Caco-2 (cell line): Measurements from ENCODE around the gene CFAP92. TPM values are rescaled to one million over a fixed set of nuclear protein-coding genes. Genes with fewer than 3 reads are reported as not detected.

Experiments
- BruUV-seq: library from RNA; stranded (reverse); fragments of 400-500 nt; replicated peaks from 2 replicates; lab custom pipeline; 2021; lab: Mats Ljungman, UMichigan
- CTCF ChIA-PET: fragments of 300-600 bp; sonication (Branson Sonifier 250); formaldehyde crosslinking; loops from one replicate; lab custom pipeline; 2022; ENCODE audit warnings: antibody characterized with exemption; lab: Charles Lee
- POLR2A ChIA-PET: fragments of 300-600 bp; sonication (Branson Sonifier 250); formaldehyde crosslinking; loops from one replicate; lab custom pipeline; 2022; ENCODE audit warnings: antibody characterized with exemption; lab: Charles Lee
- DNase-seq, 2 experiments: peaks; one replicate each; pipeline versions ENCODE4 v3.0.0 to v3.0.0-alpha.2; 2020 to 2022
- H3K27me3 ChIP-seq: replicated peaks from 2 replicates; pipeline ENCODE4 v1.6.0; 2011; ENCODE audit warnings: low read length; ENCODE audit not compliant: control insufficient read depth, insufficient read depth
- H3K36me3 ChIP-seq: 2 replicates; pipeline ENCODE4 v1.5.1; 2011; ENCODE audit warnings: low read length; ENCODE audit not compliant: control insufficient read depth, insufficient read depth
- H3K4me1 ChIP-seq: fragments of 250-450 bp; sonication (Bioruptor Pico); 2 replicates; pipeline ENCODE4 v1.5.1; 2020; ENCODE audit warnings: mild to moderate bottlenecking
- H3K4me3 ChIP-seq: 2 replicates; pipeline ENCODE4 v1.5.1; 2011; ENCODE audit warnings: low read depth, mild to moderate bottlenecking, control low read depth, low read length
- H3K9me3 ChIP-seq: fragments of 250-450 bp; sonication (Bioruptor Pico); 2 replicates; pipeline ENCODE4 v1.5.1; 2020; ENCODE audit warnings: mild to moderate bottlenecking, moderate library complexity
- H3K27ac Mint-ChIP-seq: one replicate; pipeline ENCODE4 v1.8.0; 2022; ENCODE audit warnings: mixed read lengths; ENCODE audit not compliant: unreplicated experiment
- H3K27me3 Mint-ChIP-seq: one replicate; pipeline ENCODE4 v1.8.0; 2022; ENCODE audit warnings: mixed read lengths; ENCODE audit not compliant: insufficient read depth, unreplicated experiment
- H3K36me3 Mint-ChIP-seq: one replicate; pipeline ENCODE4 v1.8.0; 2022; ENCODE audit warnings: mild to moderate bottlenecking, mixed read lengths; ENCODE audit not compliant: insufficient read depth, unreplicated experiment
- H3K4me1 Mint-ChIP-seq: one replicate; pipeline ENCODE4 v1.8.0; 2022; ENCODE audit warnings: low read depth, mixed read lengths; ENCODE audit not compliant: unreplicated experiment
- H3K4me3 Mint-ChIP-seq: one replicate; pipeline ENCODE4 v1.8.0; 2022; ENCODE audit warnings: mild to moderate bottlenecking, moderate library complexity, mixed read lengths; ENCODE audit not compliant: unreplicated experiment
- H3K9me3 Mint-ChIP-seq: one replicate; pipeline ENCODE4 v1.8.0; 2022; ENCODE audit warnings: mixed read lengths; ENCODE audit not compliant: unreplicated experiment
- CTCF ChIP-seq, 2 experiments: fragments of 200-600 bp in 1 of 2; IDR thresholded peaks; 1 replicate in 1 of 2; 2 replicates in 1 of 2; pipeline versions ENCODE4 v1.5.1 to v1.8.0; 2011 to 2022; ENCODE audit warnings: antibody characterized with exemption in 1 of 2, control low read depth in 1 of 2, inconsistent platforms in 1 of 2, low read depth in 1 of 2, low read length in 1 of 2, mild to moderate bottlenecking in 1 of 2, moderate library complexity in 1 of 2; ENCODE audit not compliant: insufficient read depth in 1 of 2, severe bottlenecking in 1 of 2, unreplicated experiment in 1 of 2
- intact Hi-C: fragments of 100-400 bp; cut with micrococcal nuclease; formaldehyde crosslinking; loops from one replicate; pipeline ENCODE4 v1.10.0; 2022; ENCODE audit not compliant: unreplicated experiment
- total RNA-seq: library from RNA; stranded (reverse); gene quantifications from 2 replicates; pipeline ENCODE4 v1.2.3, GENCODE V29; 2022

Gene CFAP92
- total RNA-seq, 1 experiment from 2014 or later, result 5.9 TPM

DNA sequence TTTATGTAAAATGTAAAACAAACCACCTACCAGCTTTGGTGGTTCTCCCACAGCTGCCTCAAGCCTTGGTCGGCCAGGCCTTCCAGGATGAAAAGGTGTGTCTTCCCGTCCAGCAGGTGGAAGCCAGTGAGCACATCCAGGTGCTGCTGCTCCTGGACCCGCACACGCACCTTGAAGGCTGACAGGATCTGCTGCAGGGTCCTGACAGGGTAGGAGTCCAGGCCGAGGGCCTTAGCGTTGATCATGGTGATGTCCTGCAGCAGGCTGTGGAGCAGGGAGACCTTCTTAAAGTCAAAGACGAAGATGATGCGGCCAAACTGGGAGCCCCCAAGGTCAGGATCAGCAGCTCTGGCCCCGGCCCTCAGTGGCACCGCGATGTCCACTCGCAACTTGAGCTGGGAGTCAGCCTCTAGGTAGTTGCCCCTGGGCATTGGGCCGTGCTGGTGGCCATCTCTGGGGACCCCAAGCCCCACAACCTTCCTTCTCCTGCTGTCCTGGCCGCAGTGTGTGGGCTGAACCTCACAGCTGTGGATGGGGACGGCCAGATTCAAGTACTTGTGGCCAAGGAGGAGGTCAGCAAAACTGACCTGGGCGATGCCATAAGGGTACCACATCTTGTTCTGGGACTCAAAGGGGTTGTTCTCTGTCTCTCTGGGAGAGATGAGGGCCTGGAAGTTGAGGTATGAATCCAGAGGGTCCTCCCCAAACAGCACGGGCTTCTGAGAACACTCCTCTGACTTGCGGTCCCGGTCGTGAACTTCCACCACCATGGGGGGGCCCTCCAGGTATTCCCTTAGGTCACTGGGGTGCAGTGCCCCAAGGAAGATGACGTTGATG is 48.6 kb downstream of the CFAP92 start:
- Histone ChIP-seq H3K4me1 (no peaks in the 10 kb centered on the region), H3K27me3 (no peaks in the 10 kb centered on the region), H3K9me3 (no peaks in the 10 kb centered on the region), H3K36me3 (no peaks in the 10 kb centered on the region), H3K4me3 (no peak overlapping the region)
- Mint-ChIP-seq H3K9me3 (no peaks in the 10 kb centered on the region), H3K27me3 (no peaks in the 10 kb centered on the region), H3K36me3 (no peaks in the 10 kb centered on the region), H3K4me3 (no peak overlapping the region), H3K4me1 (no peaks in the 10 kb centered on the region), H3K27ac (no peak overlapping the region)
- DNase-seq, result no peak
- intact Hi-C loops, result no loop called here
- BruUV-seq, result no TSS peak
- ChIA-PET CTCF (no interaction called here), POLR2A (interaction anchor here (0.5 kb wide), 1 partner anchor 25 kb away, joined by 3 read pairs; no protein-coding TSS in a partner anchor)
- no peak for TF ChIP-seq CTCF (IDR thresholded peaks at IDR 0.05; ENCODE audit: insufficient read depth in 1 of 2, low read depth in 1 of 2, low read length in 1 of 2, severe bottlenecking in 1 of 2, unreplicated experiment in 1 of 2)

DNA sequence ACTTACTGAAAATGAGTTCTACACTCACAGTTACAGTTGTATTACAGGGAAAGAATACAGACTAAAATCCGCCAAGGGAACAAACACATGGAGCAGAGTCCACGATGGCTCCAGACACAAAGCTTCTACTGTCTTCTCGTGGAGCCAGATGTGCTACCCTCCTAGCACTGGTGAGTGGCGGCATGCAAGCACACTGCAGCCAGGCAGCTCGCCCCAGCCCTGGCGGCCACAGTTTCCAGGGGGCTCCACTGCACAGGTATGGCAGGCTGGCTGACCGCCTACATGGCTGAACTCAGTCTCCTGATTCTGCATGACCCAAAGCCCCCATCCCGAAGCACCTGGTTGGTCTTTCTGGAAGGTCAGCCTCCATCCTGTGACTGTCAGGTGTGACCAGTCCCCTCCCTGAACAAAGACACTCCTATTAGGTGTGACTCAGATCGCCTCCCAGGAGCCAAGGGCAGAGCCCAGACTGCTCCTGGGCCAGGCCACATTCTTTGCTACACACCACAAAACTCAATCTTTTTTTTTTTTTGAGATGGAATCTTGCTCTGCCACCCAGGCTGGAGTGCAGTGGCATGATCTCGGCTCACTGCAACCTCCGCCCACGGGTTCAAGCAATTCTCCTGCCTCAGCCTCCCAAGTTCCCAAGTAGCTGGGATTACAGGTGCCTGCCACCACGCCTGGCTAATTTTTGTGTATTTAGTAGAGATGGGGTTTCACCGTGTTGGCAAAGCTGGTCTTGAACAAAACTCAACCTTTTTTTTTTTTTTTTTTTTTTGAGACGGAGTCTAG is 51.5 kb downstream of the CFAP92 start:
- Mint-ChIP-seq H3K9me3 (no peaks in the 10 kb centered on the region), H3K27ac (no peak overlapping the region), H3K27me3 (no peaks in the 10 kb centered on the region), H3K4me3 (no peak overlapping the region), H3K4me1 (no peaks in the 10 kb centered on the region), H3K36me3 (no peaks in the 10 kb centered on the region)
- Histone ChIP-seq H3K4me1 (no peaks in the 10 kb centered on the region), H3K9me3 (no peaks in the 10 kb centered on the region), H3K27me3 (no peaks in the 10 kb centered on the region), H3K4me3 (no peak overlapping the region), H3K36me3 (no peaks in the 10 kb centered on the region)
- no peak for TF ChIP-seq CTCF (IDR thresholded peaks at IDR 0.05; ENCODE audit: insufficient read depth in 1 of 2, low read depth in 1 of 2, low read length in 1 of 2, severe bottlenecking in 1 of 2, unreplicated experiment in 1 of 2)
- ChIA-PET POLR2A (interaction anchor here (0.6 kb wide), 1 partner anchor 793 kb away, joined by 4 read pairs; no protein-coding TSS in a partner anchor), CTCF (interaction anchor here (0.6 kb wide), 1 partner anchor 188 kb away, joined by 5 read pairs; no protein-coding TSS in a partner anchor)
- intact Hi-C loops, result no loop called here
- no peak for DNase-seq
- no TSS peak for BruUV-seq

DNA sequence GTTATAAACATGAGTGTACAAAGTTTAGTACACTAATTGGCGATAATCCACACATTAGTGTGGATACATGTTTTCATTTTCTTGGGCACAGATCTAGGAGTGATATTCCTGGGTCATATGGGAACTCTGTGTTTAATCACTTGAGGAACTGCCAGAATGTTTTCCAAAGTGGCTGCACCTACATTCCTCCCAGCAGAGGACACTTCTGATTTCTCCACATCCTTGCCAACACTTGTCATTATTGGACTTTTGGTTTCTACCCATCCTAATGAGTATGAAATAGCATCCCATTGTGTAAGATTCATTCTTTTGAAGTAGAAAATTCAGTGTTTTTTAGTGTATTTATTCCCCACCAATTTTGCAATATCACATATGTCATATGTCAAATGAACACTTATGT is 53.6 kb downstream of the CFAP92 start:
- H3K4me1 Mint-ChIP-seq, result no peaks in the 10 kb centered on the region
- no TSS peak for BruUV-seq
- H3K36me3 Mint-ChIP-seq, result no peaks in the 10 kb centered on the region
- CTCF ChIA-PET, result no interaction called here
- H3K9me3 Mint-ChIP-seq, result no peaks in the 10 kb centered on the region
- Histone ChIP-seq H3K36me3 (no peaks in the 10 kb centered on the region), H3K9me3 (no peaks in the 10 kb centered on the region), H3K27me3 (no peaks in the 10 kb centered on the region), H3K4me3 (no peak overlapping the region), H3K4me1 (no peaks in the 10 kb centered on the region)
- no peak for TF ChIP-seq CTCF (IDR thresholded peaks at IDR 0.05; ENCODE audit: insufficient read depth in 1 of 2, low read depth in 1 of 2, low read length in 1 of 2, severe bottlenecking in 1 of 2, unreplicated experiment in 1 of 2)
- POLR2A ChIA-PET, result no interaction called here
- H3K4me3 Mint-ChIP-seq, result no peak overlapping the region
- H3K27ac Mint-ChIP-seq, result no peak overlapping the region
- intact Hi-C loops, result no loop called here
- H3K27me3 Mint-ChIP-seq, result no peaks in the 10 kb centered on the region
- DNase-seq, result no peak
